OCI-LY7 (cell line): ENCODE results near the gene TBX2.

Experiments used
- CTCF ChIP-seq: fragments of 200-600 bp; sonication (generic); conservative IDR thresholded peaks from 2 replicates; pipeline ENCODE4 v1.5.1; 2014; ENCODE audit warnings: mild to moderate bottlenecking, antibody characterized with exemption, low read length, moderate library complexity, mixed read lengths
- EZH2phosphoT487 ChIP-seq: fragments of 200-600 bp; sonication (generic); IDR thresholded peaks from 2 replicates; pipeline ENCODE4 v1.6.1; 2018; ENCODE audit warnings: low read depth, borderline replicate concordance, mild to moderate bottlenecking, mixed run types, antibody characterized with exemption, low read length, moderate library complexity, mixed read lengths

GRCh38 chr17:61455324-61456060 is 55.8 kb downstream of the TBX2 start:
- TF ChIP-seq EZH2phosphoT487 (no peak), CTCF (no peak)
